Astrocyte (in vitro differentiated cells and primary cell): ENCODE data around the gene ARID5B. TPM values are rescaled to one million over a fixed set of nuclear protein-coding genes. Genes with fewer than 3 reads are reported as not detected.

Experiments
- DNase-seq: peaks from one replicate; pipeline ENCODE4 v3.0.0-alpha.2; 2010; ENCODE audit warnings: low read depth
- FAIRE-seq: peaks from 2 replicates; lab custom pipeline; 2011; peaks lifted over from hg19 to GRCh38; lab: Jason Lieb, UNC
- H2AFZ ChIP-seq: 2 replicates; pipeline ENCODE4 v1.6.0; 2012; ENCODE audit warnings: low read depth, low read length, inconsistent platforms
- H3K27ac ChIP-seq: 2 replicates; pipeline ENCODE4 v1.5.1; 2011; ENCODE audit warnings: low read depth, low read length, inconsistent platforms
- H3K27me3 ChIP-seq: 2 replicates; pipeline ENCODE4 v1.6.0; 2011; ENCODE audit warnings: low read length, inconsistent platforms; ENCODE audit not compliant: insufficient read depth
- H3K36me3 ChIP-seq: 2 replicates; pipeline ENCODE4 v1.5.1; 2011; ENCODE audit warnings: low read length, inconsistent platforms; ENCODE audit not compliant: insufficient read depth
- H3K4me1 ChIP-seq: 2 replicates; pipeline ENCODE4 v1.5.1; 2011; ENCODE audit warnings: low read length, inconsistent platforms; ENCODE audit not compliant: insufficient read depth
- H3K4me2 ChIP-seq: 2 replicates; pipeline ENCODE4 v1.6.0; 2012; ENCODE audit warnings: low read length, inconsistent platforms
- H3K4me3 ChIP-seq: 2 replicates; pipeline ENCODE4 v1.5.1; 2011; ENCODE audit warnings: low read depth, mild to moderate bottlenecking, low read length, inconsistent platforms; ENCODE audit not compliant: insufficient read depth
- H3K79me2 ChIP-seq: 2 replicates; pipeline ENCODE4 v1.6.0; 2012; ENCODE audit warnings: mild to moderate bottlenecking, low read length, inconsistent platforms; ENCODE audit not compliant: insufficient read depth
- H3K9ac ChIP-seq: 2 replicates; pipeline ENCODE4 v1.6.0; 2012; ENCODE audit warnings: mild to moderate bottlenecking, low read length, inconsistent platforms
- H3K9me3 ChIP-seq: 2 replicates; pipeline ENCODE4 v1.5.1; 2012; ENCODE audit warnings: low read depth, mild to moderate bottlenecking, low read length, inconsistent platforms; ENCODE audit not compliant: insufficient read depth
- H4K20me1 ChIP-seq: 2 replicates; pipeline ENCODE4 v1.6.0; 2012; ENCODE audit warnings: low read length, inconsistent platforms; ENCODE audit not compliant: insufficient read depth
- H3K27ac Mint-ChIP-seq: one replicate; pipeline ENCODE4 v1.8.0; 2021; ENCODE audit warnings: mild to moderate bottlenecking, mixed read lengths; ENCODE audit not compliant: unreplicated experiment
- H3K27me3 Mint-ChIP-seq: one replicate; pipeline ENCODE4 v1.8.0; 2021; ENCODE audit warnings: low read depth, mixed read lengths; ENCODE audit not compliant: unreplicated experiment
- H3K36me3 Mint-ChIP-seq: one replicate; pipeline ENCODE4 v1.8.0; 2021; ENCODE audit warnings: low read depth, mixed read lengths; ENCODE audit not compliant: unreplicated experiment
- H3K4me1 Mint-ChIP-seq: one replicate; pipeline ENCODE4 v1.8.0; 2021; ENCODE audit warnings: low read depth, mixed read lengths; ENCODE audit not compliant: unreplicated experiment
- H3K4me3 Mint-ChIP-seq: one replicate; pipeline ENCODE4 v1.8.0; 2021; ENCODE audit warnings: mild to moderate bottlenecking, moderate library complexity, mixed read lengths; ENCODE audit not compliant: unreplicated experiment
- H3K9me3 Mint-ChIP-seq: one replicate; pipeline ENCODE4 v1.8.0; 2021; ENCODE audit warnings: mild to moderate bottlenecking, mixed read lengths; ENCODE audit not compliant: unreplicated experiment
- CTCF ChIP-seq: IDR thresholded peaks from 2 replicates; pipeline ENCODE4 v1.5.1; 2011; ENCODE audit warnings: low read depth, mild to moderate bottlenecking, inconsistent platforms, low read length, moderate library complexity; ENCODE audit not compliant: insufficient read depth
- EZH2 ChIP-seq: IDR thresholded peaks from 2 replicates; pipeline ENCODE4 v1.6.1; 2012; ENCODE audit warnings: mild to moderate bottlenecking, low read length, inconsistent platforms; ENCODE audit not compliant: insufficient read depth
- total RNA-seq: library from RNA; stranded (reverse); gene quantifications from 2 replicates; pipeline ENCODE4 v1.2.1, GENCODE V29; 2021

Gene ARID5B
- total RNA-seq, 1 donor from 2014 or later = 66.0 TPM

DNA sequence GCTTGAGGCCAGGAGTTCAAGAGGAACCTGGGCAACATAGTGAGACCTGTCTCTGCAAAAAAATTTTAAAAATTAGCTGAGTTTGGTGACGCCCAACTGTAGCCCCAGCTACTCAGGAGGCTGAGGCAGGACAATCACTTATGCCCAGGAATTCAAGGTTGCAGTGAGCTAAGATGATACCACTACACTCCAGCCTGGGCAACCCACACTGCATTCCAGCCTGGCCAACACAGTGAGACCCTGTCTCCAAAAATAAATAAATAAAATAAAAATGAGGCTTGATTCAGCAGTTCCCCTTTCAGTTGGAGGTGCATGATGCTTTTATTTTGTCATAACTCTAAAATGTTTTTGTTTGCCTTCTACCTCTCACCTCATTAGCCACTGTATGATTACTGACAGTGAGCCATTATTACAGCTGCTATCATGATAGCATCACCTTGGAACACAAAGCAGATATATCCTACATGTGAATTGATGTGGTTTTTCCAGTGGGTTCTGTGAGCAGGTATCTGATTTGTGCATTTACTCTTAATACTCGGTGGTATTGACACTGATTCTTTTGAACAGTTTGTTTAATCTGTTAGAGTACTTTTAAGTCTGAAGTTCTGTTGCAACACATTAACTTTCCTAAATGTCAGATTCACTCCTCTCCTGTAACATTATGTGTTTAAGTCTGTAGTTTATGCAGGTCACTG, 49.1 kb downstream of the ARID5B start:
- H3K4me3 Mint-ChIP-seq = no peak overlapping the region
- Histone ChIP-seq H3K36me3 (peaks cover 11% of the 10 kb centered on the region), H3K4me2 (no peak overlapping the region), H3K4me1 (no peaks in the 10 kb centered on the region), H3K9ac (no peak overlapping the region), H3K79me2 (peaks cover 6% of the 10 kb centered on the region), H4K20me1 (no peaks in the 10 kb centered on the region), H3K27ac (no peak overlapping the region), H3K4me3 (no peak overlapping the region), H3K9me3 (no peaks in the 10 kb centered on the region), H2AFZ (no peak overlapping the region), H3K27me3 (no peaks in the 10 kb centered on the region)
- DNase-seq (no peak), FAIRE-seq (no peak)
- H3K27me3 Mint-ChIP-seq = no peaks in the 10 kb centered on the region
- H3K27ac Mint-ChIP-seq = no peak overlapping the region
- TF ChIP-seq EZH2 (no peak), CTCF (no peak)
- H3K36me3 Mint-ChIP-seq = peaks cover 20% of the 10 kb centered on the region
- H3K4me1 Mint-ChIP-seq = no peaks in the 10 kb centered on the region
- H3K9me3 Mint-ChIP-seq = no peaks in the 10 kb centered on the region

- TF ChIP-seq CTCF (no peak), EZH2 (no peak)
- Histone ChIP-seq H3K9ac (no peak overlapping the region), H2AFZ (no peak overlapping the region), H4K20me1 (no peaks in the 10 kb centered on the region), H3K27me3 (no peaks in the 10 kb centered on the region), H3K27ac (no peak overlapping the region), H3K79me2 (peaks cover 6% of the 10 kb centered on the region), H3K4me1 (no peaks in the 10 kb centered on the region), H3K36me3 (peaks cover 10% of the 10 kb centered on the region), H3K4me3 (no peak overlapping the region), H3K4me2 (no peak overlapping the region), H3K9me3 (no peaks in the 10 kb centered on the region)
- Mint-ChIP-seq H3K36me3 (peaks cover 20% of the 10 kb centered on the region), H3K27me3 (no peaks in the 10 kb centered on the region), H3K9me3 (no peaks in the 10 kb centered on the region), H3K4me1 (no peaks in the 10 kb centered on the region), H3K4me3 (no peak overlapping the region), H3K27ac (no peak overlapping the region)
- DNase-seq (no peak), FAIRE-seq (no peak)
Measured at GRCh38 chr10:61951144-61951483, 49.6 kb downstream of the ARID5B start.

DNA sequence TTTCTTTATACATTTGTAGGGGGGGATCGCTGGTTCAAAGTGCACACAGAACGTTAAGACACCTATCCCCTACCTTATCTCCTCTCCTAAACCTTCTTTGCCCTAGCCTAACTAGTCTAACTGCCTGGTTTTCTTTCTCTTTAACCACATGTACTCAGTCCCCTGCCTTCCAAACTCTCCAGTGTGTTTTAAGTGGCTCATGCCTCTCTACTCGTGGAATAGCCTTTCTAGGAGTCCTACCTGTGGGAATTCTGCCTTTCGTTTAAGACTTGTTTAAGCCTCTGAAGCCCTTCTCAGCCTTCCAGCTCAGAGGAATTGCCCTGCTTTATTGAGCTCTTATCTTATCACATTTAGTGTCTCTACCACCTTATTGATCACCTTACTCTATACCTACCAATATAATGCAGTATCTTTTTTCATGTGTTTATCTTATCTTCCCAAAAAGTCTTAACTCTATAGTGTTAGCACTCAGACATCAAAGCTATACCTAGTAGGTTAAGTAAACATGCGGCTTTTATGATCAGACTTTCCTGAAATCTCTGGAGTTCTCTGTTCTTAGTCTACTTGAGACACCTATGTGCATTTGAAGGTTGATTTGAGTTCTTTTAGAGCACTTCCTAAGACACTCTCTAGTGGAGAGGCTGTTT, 50.7 kb downstream of the ARID5B start:
- DNase-seq (no peak), FAIRE-seq (no peak)
- H3K4me3 ChIP-seq = no peak overlapping the region
- TF ChIP-seq EZH2 (no peak), CTCF (no peak)
- H3K4me1 ChIP-seq = no peaks in the 10 kb centered on the region
- no peaks in the 10 kb centered on the region for H3K9me3 ChIP-seq
- no peaks in the 10 kb centered on the region for H3K9me3 Mint-ChIP-seq
- no peak overlapping the region for H3K4me2 ChIP-seq
- H3K36me3 ChIP-seq = peaks cover 9% of the 10 kb centered on the region
- H3K27me3 Mint-ChIP-seq = no peaks in the 10 kb centered on the region
- no peaks in the 10 kb centered on the region for H3K4me1 Mint-ChIP-seq
- H3K4me3 Mint-ChIP-seq = no peak overlapping the region
- no peaks in the 10 kb centered on the region for H3K27me3 ChIP-seq
- H3K27ac ChIP-seq = no peak overlapping the region
- H3K27ac Mint-ChIP-seq = no peak overlapping the region
- no peak overlapping the region for H3K9ac ChIP-seq
- peaks cover 9% of the 10 kb centered on the region for H3K79me2 ChIP-seq
- no peaks in the 10 kb centered on the region for H4K20me1 ChIP-seq
- H2AFZ ChIP-seq = no peak overlapping the region
- H3K36me3 Mint-ChIP-seq = peaks cover 20% of the 10 kb centered on the region
